ENCODE data around the gene NAT8L.

NAT8L gene

GRCh38 chr4:2077537-2078460, 18.7 kb downstream of the NAT8L start:
- no peak overlapping the region for H3K4me3 ChIP-seq (ENCODE audit: low read length in 2 of 2)
- no peaks in the 10 kb centered on the region for H3K27me3 ChIP-seq (ENCODE audit: control insufficient read depth in 1 of 2, insufficient read depth in 2 of 2, low read length in 2 of 2)
- no peak overlapping the region for H3K27ac ChIP-seq (ENCODE audit: low read length)
- H3K9ac ChIP-seq (ENCODE audit: low read length in 2 of 2): no peak overlapping the region
- no peaks in the 10 kb centered on the region for H3K36me3 ChIP-seq (ENCODE audit: control insufficient read depth in 2 of 2, insufficient read depth in 2 of 2, low read length in 2 of 2)
- no peaks in the 10 kb centered on the region for H3K4me1 ChIP-seq (ENCODE audit: control insufficient read depth, insufficient read depth, low read length)
- no peaks in the 10 kb centered on the region for H3K9me3 ChIP-seq (ENCODE audit: control insufficient read depth in 2 of 2, low read length in 2 of 2)

- no peaks in the 10 kb centered on the region for H3K27me3 ChIP-seq (ENCODE audit: control insufficient read depth in 1 of 2, insufficient read depth in 2 of 2, low read length in 2 of 2)
- H3K4me1 ChIP-seq (ENCODE audit: control insufficient read depth, insufficient read depth, low read length): no peaks in the 10 kb centered on the region
- no peaks in the 10 kb centered on the region for H3K36me3 ChIP-seq (ENCODE audit: control insufficient read depth in 2 of 2, insufficient read depth in 2 of 2, low read length in 2 of 2)
- H3K9ac ChIP-seq (ENCODE audit: low read length in 2 of 2): no peak overlapping the region
- H3K9me3 ChIP-seq (ENCODE audit: control insufficient read depth in 2 of 2, low read length in 2 of 2): no peaks in the 10 kb centered on the region
- no peak overlapping the region for H3K4me3 ChIP-seq (ENCODE audit: low read length in 2 of 2)
- H3K27ac ChIP-seq (ENCODE audit: low read length): no peak overlapping the region
These were observed 19.5 kb downstream of the NAT8L start for GRCh38 chr4:2078584-2078983.

- Histone ChIP-seq H3K9me3 (ENCODE audit: control insufficient read depth in 2 of 2, low read length in 2 of 2) (no peaks in the 10 kb centered on the region), H3K27me3 (ENCODE audit: control insufficient read depth in 1 of 2, insufficient read depth in 2 of 2, low read length in 2 of 2) (no peaks in the 10 kb centered on the region), H3K4me1 (ENCODE audit: control insufficient read depth, insufficient read depth, low read length) (no peaks in the 10 kb centered on the region), H3K36me3 (ENCODE audit: control insufficient read depth in 2 of 2, insufficient read depth in 2 of 2, low read length in 2 of 2) (no peaks in the 10 kb centered on the region), H3K9ac (ENCODE audit: low read length in 2 of 2) (no peak overlapping the region), H3K27ac (ENCODE audit: low read length) (no peak overlapping the region), H3K4me3 (ENCODE audit: low read length in 2 of 2) (no peak overlapping the region)
These were observed 19.9 kb downstream of the NAT8L start for GRCh38 chr4:2079006-2079405.

GRCh38 chr4:2079926-2080325, 20.8 kb downstream of the NAT8L start:
- Histone ChIP-seq H3K4me3 (ENCODE audit: low read length in 2 of 2) (no peak overlapping the region), H3K27me3 (ENCODE audit: control insufficient read depth in 1 of 2, insufficient read depth in 2 of 2, low read length in 2 of 2) (no peaks in the 10 kb centered on the region), H3K9me3 (ENCODE audit: control insufficient read depth in 2 of 2, low read length in 2 of 2) (no peaks in the 10 kb centered on the region), H3K36me3 (ENCODE audit: control insufficient read depth in 2 of 2, insufficient read depth in 2 of 2, low read length in 2 of 2) (no peaks in the 10 kb centered on the region), H3K27ac (ENCODE audit: low read length) (no peak overlapping the region), H3K9ac (ENCODE audit: low read length in 2 of 2) (no peak overlapping the region), H3K4me1 (ENCODE audit: control insufficient read depth, insufficient read depth, low read length) (no peaks in the 10 kb centered on the region)

- no peaks in the 10 kb centered on the region for H3K9me3 ChIP-seq (ENCODE audit: control insufficient read depth in 2 of 2, low read length in 2 of 2)
- no peaks in the 10 kb centered on the region for H3K4me1 ChIP-seq (ENCODE audit: control insufficient read depth, insufficient read depth, low read length)
- H3K27me3 ChIP-seq (ENCODE audit: control insufficient read depth in 1 of 2, insufficient read depth in 2 of 2, low read length in 2 of 2): no peaks in the 10 kb centered on the region
- H3K4me3 ChIP-seq (ENCODE audit: low read length in 2 of 2): no peak overlapping the region
- no peak overlapping the region for H3K9ac ChIP-seq (ENCODE audit: low read length in 2 of 2)
- H3K36me3 ChIP-seq (ENCODE audit: control insufficient read depth in 2 of 2, insufficient read depth in 2 of 2, low read length in 2 of 2): no peaks in the 10 kb centered on the region
- H3K27ac ChIP-seq (ENCODE audit: low read length): no peak overlapping the region
These were observed 21.5 kb downstream of the NAT8L start for GRCh38 chr4:2080429-2081300.

GRCh38 chr4:2081540-2081939, 22.4 kb downstream of the NAT8L start:
- no peak overlapping the region for H3K27ac ChIP-seq (ENCODE audit: low read length)
- no peak overlapping the region for H3K4me3 ChIP-seq (ENCODE audit: low read length in 2 of 2)
- H3K9me3 ChIP-seq (ENCODE audit: control insufficient read depth in 2 of 2, low read length in 2 of 2): no peaks in the 10 kb centered on the region
- no peaks in the 10 kb centered on the region for H3K27me3 ChIP-seq (ENCODE audit: control insufficient read depth in 1 of 2, insufficient read depth in 2 of 2, low read length in 2 of 2)
- H3K9ac ChIP-seq (ENCODE audit: low read length in 2 of 2): no peak overlapping the region
- H3K36me3 ChIP-seq (ENCODE audit: control insufficient read depth in 2 of 2, insufficient read depth in 2 of 2, low read length in 2 of 2): no peaks in the 10 kb centered on the region
- no peaks in the 10 kb centered on the region for H3K4me1 ChIP-seq (ENCODE audit: control insufficient read depth, insufficient read depth, low read length)

- Histone ChIP-seq H3K4me1 (ENCODE audit: control insufficient read depth, insufficient read depth, low read length) (no peaks in the 10 kb centered on the region), H3K4me3 (ENCODE audit: low read length in 2 of 2) (no peak overlapping the region), H3K27ac (ENCODE audit: low read length) (no peak overlapping the region), H3K36me3 (ENCODE audit: control insufficient read depth in 2 of 2, insufficient read depth in 2 of 2, low read length in 2 of 2) (no peaks in the 10 kb centered on the region), H3K9me3 (ENCODE audit: control insufficient read depth in 2 of 2, low read length in 2 of 2) (no peaks in the 10 kb centered on the region), H3K9ac (ENCODE audit: low read length in 2 of 2) (no peak overlapping the region), H3K27me3 (ENCODE audit: control insufficient read depth in 1 of 2, insufficient read depth in 2 of 2, low read length in 2 of 2) (no peaks in the 10 kb centered on the region)
These were observed 23.0 kb downstream of the NAT8L start for GRCh38 chr4:2082118-2082517.

- H3K9me3 ChIP-seq (ENCODE audit: control insufficient read depth in 2 of 2, low read length in 2 of 2): no peaks in the 10 kb centered on the region
- no peaks in the 10 kb centered on the region for H3K4me1 ChIP-seq (ENCODE audit: control insufficient read depth, insufficient read depth, low read length)
- H3K27me3 ChIP-seq (ENCODE audit: control insufficient read depth in 1 of 2, insufficient read depth in 2 of 2, low read length in 2 of 2): no peaks in the 10 kb centered on the region
- H3K27ac ChIP-seq (ENCODE audit: low read length): no peak overlapping the region
- no peak overlapping the region for H3K4me3 ChIP-seq (ENCODE audit: low read length in 2 of 2)
- H3K36me3 ChIP-seq (ENCODE audit: control insufficient read depth in 2 of 2, insufficient read depth in 2 of 2, low read length in 2 of 2): no peaks in the 10 kb centered on the region
- no peak overlapping the region for H3K9ac ChIP-seq (ENCODE audit: low read length in 2 of 2)
These were observed 23.5 kb downstream of the NAT8L start for GRCh38 chr4:2082627-2083026.

GRCh38 chr4:2083116-2083825, 24.1 kb downstream of the NAT8L start:
- no peak overlapping the region for H3K27ac ChIP-seq (ENCODE audit: low read length)
- H3K27me3 ChIP-seq (ENCODE audit: control insufficient read depth in 1 of 2, insufficient read depth in 2 of 2, low read length in 2 of 2): no peaks in the 10 kb centered on the region
- H3K36me3 ChIP-seq (ENCODE audit: control insufficient read depth in 2 of 2, insufficient read depth in 2 of 2, low read length in 2 of 2): no peaks in the 10 kb centered on the region
- H3K4me3 ChIP-seq (ENCODE audit: low read length in 2 of 2): no peak overlapping the region
- H3K9ac ChIP-seq (ENCODE audit: low read length in 2 of 2): no peak overlapping the region
- H3K4me1 ChIP-seq (ENCODE audit: control insufficient read depth, insufficient read depth, low read length): no peaks in the 10 kb centered on the region
- no peaks in the 10 kb centered on the region for H3K9me3 ChIP-seq (ENCODE audit: control insufficient read depth in 2 of 2, low read length in 2 of 2)

GRCh38 chr4:2083826-2084160, 24.7 kb downstream of the NAT8L start:
- Histone ChIP-seq H3K27ac (ENCODE audit: low read length) (no peak overlapping the region), H3K36me3 (ENCODE audit: control insufficient read depth in 2 of 2, insufficient read depth in 2 of 2, low read length in 2 of 2) (no peaks in the 10 kb centered on the region), H3K9ac (ENCODE audit: low read length in 2 of 2) (no peak overlapping the region), H3K4me3 (ENCODE audit: low read length in 2 of 2) (no peak overlapping the region), H3K27me3 (ENCODE audit: control insufficient read depth in 1 of 2, insufficient read depth in 2 of 2, low read length in 2 of 2) (no peaks in the 10 kb centered on the region), H3K4me1 (ENCODE audit: control insufficient read depth, insufficient read depth, low read length) (no peaks in the 10 kb centered on the region), H3K9me3 (ENCODE audit: control insufficient read depth in 2 of 2, low read length in 2 of 2) (no peaks in the 10 kb centered on the region)

Data from stomach smooth muscle (tissue), 2 donors.